Stomach (tissue), 4 donors: Measurements from ENCODE around the gene GDF15.

Experiments used
- EP300 ChIP-seq: sonication (generic); formaldehyde crosslinking; IDR thresholded peaks from one replicate; pipeline ENCODE4 v1.6.1; 2017; ENCODE audit warnings: antibody characterized with exemption
- POLR2A ChIP-seq, 4 donors: fragments of 450-650 bp; IDR thresholded peaks; one replicate each; pipeline ENCODE4 v1.6.1; 2016; ENCODE audit warnings: antibody characterized with exemption in 4 of 4, control low read depth in 2 of 4, mild to moderate bottlenecking in 1 of 4, moderate library complexity in 1 of 4
- POLR2AphosphoS5 ChIP-seq, 3 donors: sonication (generic); formaldehyde crosslinking; IDR thresholded peaks; one replicate each; pipeline ENCODE4 v1.6.1; 2016; ENCODE audit warnings: antibody characterized with exemption in 3 of 3
- TF ChIP-seq, protein P1 (sequence below), 7 experiments: fragments of 450-650 bp in 4 of 7; fragments of 200-600 bp in 3 of 7; sonication (generic) in 3 of 7; IDR thresholded peaks; one replicate each; pipeline ENCODE4 v1.5.1; 2016 to 2019; ENCODE audit warnings: antibody characterized with exemption in 7 of 7, control low read depth in 2 of 7, mild to moderate bottlenecking in 1 of 7

DNA sequence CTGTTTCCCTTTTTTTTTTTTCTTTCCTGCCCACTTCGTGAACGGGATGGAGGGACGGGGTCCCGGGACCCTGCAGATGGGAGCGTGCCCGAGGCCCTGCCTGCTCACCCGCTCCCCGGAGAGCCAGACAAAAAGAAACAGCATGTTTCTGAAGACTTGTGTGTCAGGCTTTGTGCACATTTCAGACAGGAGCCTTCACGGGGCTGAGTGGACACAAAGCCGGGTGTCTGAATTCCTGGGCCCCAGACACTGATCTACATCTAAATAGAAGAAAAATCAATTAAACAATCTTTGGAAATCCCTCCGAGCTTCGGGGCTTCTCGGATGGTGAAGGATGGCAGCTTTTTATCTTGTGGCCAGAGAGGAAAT lies 41.4 kb upstream of the GDF15 start:
- TF ChIP-seq, protein P1, sequence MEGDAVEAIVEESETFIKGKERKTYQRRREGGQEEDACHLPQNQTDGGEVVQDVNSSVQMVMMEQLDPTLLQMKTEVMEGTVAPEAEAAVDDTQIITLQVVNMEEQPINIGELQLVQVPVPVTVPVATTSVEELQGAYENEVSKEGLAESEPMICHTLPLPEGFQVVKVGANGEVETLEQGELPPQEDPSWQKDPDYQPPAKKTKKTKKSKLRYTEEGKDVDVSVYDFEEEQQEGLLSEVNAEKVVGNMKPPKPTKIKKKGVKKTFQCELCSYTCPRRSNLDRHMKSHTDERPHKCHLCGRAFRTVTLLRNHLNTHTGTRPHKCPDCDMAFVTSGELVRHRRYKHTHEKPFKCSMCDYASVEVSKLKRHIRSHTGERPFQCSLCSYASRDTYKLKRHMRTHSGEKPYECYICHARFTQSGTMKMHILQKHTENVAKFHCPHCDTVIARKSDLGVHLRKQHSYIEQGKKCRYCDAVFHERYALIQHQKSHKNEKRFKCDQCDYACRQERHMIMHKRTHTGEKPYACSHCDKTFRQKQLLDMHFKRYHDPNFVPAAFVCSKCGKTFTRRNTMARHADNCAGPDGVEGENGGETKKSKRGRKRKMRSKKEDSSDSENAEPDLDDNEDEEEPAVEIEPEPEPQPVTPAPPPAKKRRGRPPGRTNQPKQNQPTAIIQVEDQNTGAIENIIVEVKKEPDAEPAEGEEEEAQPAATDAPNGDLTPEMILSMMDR (IDR thresholded peaks at IDR 0.05) = no peak
- TF ChIP-seq POLR2A (IDR thresholded peaks at IDR 0.05) = no peak
- TF ChIP-seq POLR2AphosphoS5 (IDR thresholded peaks at IDR 0.05) = no peak
- TF ChIP-seq EP300 = no peak
